Ishikawa (cell line): ENCODE measurements around the gene WNT7A.

Experiments used
- CEBPB ChIP-seq: IDR thresholded peaks from 2 replicates; pipeline ENCODE4 v1.6.1; 2012
- CREB1 ChIP-seq: IDR thresholded peaks from 2 replicates; pipeline ENCODE4 v1.6.1; 2012; ENCODE audit warnings: low read depth
- EGR1 ChIP-seq: IDR thresholded peaks from 2 replicates; pipeline ENCODE4 v1.6.1; 2012
- EP300 ChIP-seq: IDR thresholded peaks from 2 replicates; pipeline ENCODE4 v1.6.1; 2012; ENCODE audit warnings: borderline replicate concordance
- FOXM1 ChIP-seq: IDR thresholded peaks from 2 replicates; pipeline ENCODE4 v1.6.1; 2012; ENCODE audit warnings: low read depth, borderline replicate concordance
- MAX ChIP-seq: IDR thresholded peaks from 2 replicates; pipeline ENCODE4 v1.6.1; 2012
- NFIC ChIP-seq: IDR thresholded peaks from 2 replicates; pipeline ENCODE4 v1.6.1; 2012
- RAD21 ChIP-seq: IDR thresholded peaks from 2 replicates; pipeline ENCODE4 v1.6.1; 2012; ENCODE audit warnings: low read depth
- REST ChIP-seq: IDR thresholded peaks from 2 replicates; pipeline ENCODE4 v1.6.1; 2012; ENCODE audit warnings: low read depth, mild to moderate bottlenecking
- TAF1 ChIP-seq: IDR thresholded peaks from 2 replicates; pipeline ENCODE4 v1.6.1; 2012; ENCODE audit warnings: low read depth, mild to moderate bottlenecking
- TCF12 ChIP-seq: IDR thresholded peaks from 2 replicates; pipeline ENCODE4 v1.6.1; 2012; ENCODE audit warnings: low read depth
- TEAD4 ChIP-seq: IDR thresholded peaks from 2 replicates; pipeline ENCODE4 v1.6.1; 2012
- USF1 ChIP-seq: IDR thresholded peaks from 2 replicates; pipeline ENCODE4 v1.6.1; 2012
- YY1 ChIP-seq: IDR thresholded peaks from 2 replicates; pipeline ENCODE4 v1.6.1; 2012; ENCODE audit warnings: low read depth
- ZBTB7A ChIP-seq: IDR thresholded peaks from 2 replicates; pipeline ENCODE4 v1.6.1; 2012; ENCODE audit warnings: low read depth

WNT7A gene

GRCh38 chr3:13794322-13794721 is 85.5 kb downstream of the WNT7A start:
- TF ChIP-seq EGR1 = no peak
- no peak for TF ChIP-seq YY1
- TF ChIP-seq FOXM1 = no peak
- no peak for TF ChIP-seq REST
- TF ChIP-seq RAD21 = no peak

GRCh38 chr3:13793451-13793850 is 86.4 kb downstream of the WNT7A start:
- TF ChIP-seq YY1 (no peak), EP300 (no peak), CEBPB (no peak), TAF1 (no peak), MAX (no peak), REST (no peak), TEAD4 (no peak), RAD21 (no peak), USF1 (no peak), TCF12 (no peak), CREB1 (no peak), FOXM1 (no peak), EGR1 (no peak), NFIC (no peak), ZBTB7A (no peak)

- TF ChIP-seq EGR1 (no peak), MAX (no peak), CREB1 (no peak), TCF12 (no peak), YY1 (no peak), REST (no peak)
Measured at GRCh38 chr3:13792512-13793371, 87.1 kb downstream of the WNT7A start.

- TF ChIP-seq NFIC (no peak), CREB1 (no peak)
Measured at GRCh38 chr3:13792051-13792490, 87.8 kb downstream of the WNT7A start.

- TF ChIP-seq TAF1 (no peak), YY1 (no peak), CREB1 (no peak), REST (no peak)
Measured at GRCh38 chr3:13791198-13792050, 88.4 kb downstream of the WNT7A start.
